ENCODE measurements around the gene TGFBI.

TGFBI gene

DNA sequence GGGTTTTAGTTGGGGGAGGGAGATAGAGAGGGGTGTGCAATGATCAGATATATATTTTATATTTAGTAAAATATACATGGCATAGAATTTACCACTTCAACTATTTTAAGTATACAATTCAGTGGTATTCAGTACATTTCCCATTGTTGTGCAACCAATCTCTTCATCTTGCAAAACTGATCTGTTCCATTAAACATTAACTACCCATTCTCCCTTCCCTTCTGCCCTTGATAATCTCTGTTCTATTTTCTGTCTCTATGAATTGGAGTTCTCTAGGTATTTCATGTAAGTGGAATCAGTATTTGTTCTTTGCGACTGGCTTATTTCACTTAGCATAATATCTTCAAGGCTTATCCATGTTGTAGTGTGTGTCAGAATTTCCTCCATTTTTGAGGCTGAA lies 38.6 kb downstream of the TGFBI start:
- no peak for DNase-seq

DNA sequence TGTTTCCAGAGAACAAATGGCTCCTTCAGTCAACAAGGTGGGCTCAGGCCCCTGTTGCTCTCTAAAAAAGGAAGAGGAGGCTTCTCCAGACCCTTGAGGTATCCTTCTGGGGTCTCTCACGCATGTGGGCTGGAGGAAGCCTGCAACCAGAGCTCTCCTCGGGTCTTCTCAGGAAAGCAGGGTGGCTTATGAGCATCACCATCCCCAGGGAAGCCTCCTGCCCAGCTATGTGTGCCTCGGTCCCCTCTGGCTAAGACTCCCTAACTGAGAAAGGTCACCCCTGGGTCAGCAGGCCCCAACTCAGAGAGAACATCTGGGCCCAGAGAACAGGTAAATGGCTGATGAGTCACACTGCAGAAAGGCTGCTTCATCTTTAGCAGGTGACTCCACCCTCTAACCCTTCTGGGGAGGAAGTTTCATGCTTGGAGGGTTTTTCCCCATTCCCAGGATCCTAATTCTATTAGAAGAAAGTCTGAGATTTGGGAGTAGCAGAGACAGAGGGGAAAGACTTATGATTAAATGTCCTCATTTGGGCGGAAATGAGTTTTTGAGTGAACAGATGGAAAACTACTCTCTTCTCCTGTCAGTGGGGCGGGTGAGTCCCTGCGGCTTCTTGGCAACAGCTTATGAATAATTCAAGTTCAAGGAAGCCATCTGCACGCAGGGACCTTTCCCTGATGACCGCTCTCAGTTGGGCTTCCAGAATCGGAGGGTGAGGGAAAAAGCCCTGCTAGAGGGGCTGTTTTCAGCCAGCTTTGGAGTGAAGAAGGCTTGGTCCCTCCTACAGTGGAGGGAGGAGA lies 41.9 kb downstream of the TGFBI start:
- peak; percentile 38 for DNase-seq

DNA sequence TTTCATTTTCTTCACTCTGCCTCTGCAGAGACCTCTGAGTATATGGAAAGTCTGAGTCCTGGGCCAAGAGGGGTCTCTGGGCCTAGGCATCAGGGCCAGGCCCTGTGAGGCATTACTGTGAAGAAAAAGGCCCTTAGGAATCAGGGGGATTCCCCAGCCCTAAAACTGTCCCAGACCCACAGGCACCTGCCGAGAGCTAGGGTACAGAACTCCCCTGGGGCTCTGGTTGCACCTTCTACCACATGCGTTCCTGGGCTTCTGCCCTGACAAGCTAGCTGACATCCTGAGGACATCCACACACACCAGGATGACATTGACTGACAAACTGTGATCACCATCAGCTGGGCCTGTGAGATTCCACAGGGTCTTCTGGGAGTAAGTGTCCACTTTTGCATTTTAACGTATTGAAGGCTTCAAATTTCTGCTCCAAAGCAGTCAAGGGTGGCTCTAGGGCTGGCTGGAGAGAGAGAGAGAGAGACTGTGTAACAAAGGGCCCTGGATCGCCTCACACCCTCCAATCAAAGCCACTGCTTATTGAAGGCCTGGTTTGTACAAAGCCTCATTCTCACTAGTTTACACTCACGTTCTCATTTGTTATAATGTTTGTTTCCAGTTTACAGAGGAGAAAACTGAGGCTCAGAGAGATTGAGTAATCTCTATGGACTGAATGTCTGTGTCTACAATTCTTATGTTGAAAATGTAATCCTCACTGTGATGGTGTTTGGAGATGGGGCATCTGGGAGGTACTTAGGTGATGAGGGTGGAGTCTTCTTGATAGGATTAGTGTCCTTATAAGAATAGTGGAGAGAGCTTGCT lies 45.1 kb downstream of the TGFBI start:
- DNase-seq, result no peak

DNA sequence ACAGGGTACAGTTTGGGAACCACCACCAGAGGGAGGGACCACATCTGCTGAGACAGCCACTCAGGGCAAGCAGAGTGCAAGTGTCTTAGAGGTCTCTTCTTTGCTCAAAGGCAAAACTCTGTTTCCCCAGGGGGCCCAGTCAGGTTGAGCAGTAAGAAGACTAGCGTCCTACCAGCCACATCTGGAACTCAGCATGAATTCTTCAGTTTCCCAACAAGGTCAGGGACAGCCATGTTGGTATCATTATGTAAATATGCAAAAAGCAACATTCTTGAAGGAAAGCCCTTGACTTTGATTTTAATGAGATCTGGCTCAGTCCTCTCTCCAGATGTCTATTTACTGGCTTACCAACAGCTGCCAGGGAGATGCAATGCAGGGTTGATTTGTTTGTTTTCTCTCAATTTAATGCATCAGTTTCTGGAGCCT lies 46.7 kb downstream of the TGFBI start:
- DNase-seq, result no peak

DNA sequence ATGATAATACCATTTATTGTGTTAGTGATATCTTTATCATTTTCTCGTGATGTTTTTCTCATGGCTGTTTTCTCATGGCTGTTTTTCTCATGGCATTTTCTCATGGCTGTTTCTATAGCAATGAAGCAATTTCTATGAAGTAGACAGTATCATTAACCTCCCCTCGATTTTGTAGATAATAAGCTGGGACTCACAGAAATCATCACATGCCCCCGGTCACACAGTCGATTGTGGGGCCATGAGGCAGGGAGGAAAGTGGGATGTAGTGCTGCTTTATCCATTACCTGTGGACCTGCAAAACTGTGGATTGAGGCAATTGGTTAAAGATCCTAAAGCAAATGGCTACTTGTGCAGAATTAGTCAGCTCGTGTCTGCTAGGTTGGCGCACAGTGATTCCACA lies 47.3 kb downstream of the TGFBI start:
- DNase-seq, result no peak

DNA sequence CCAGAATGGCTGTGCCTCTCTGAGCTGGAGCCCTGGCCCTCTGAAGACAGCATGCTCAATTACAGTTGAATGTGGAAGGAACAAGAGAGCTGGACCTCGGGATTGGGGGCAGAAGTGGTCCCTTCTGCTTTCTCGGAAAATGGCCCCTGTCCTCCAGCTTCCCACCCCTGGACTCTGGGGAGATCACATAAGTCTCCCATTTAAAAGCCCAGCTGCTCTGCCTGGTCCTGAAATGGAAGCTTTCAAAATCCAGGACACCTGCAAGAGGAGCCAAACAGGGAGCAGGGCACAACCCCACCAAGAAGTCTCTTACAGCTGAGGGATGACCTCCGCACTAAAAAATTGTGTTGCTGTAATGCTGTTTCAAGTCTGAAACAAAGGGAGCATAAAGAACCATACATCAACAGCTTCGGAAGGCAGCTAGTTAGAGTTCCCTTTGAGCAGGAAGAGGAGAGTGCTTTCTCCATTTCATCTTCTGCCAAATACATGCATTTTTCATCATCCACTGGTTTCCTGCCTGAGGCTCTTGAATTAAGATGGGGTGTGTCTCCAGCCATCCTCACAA lies 48.2 kb downstream of the TGFBI start:
- no peak for DNase-seq

- DNase-seq, result no peak
Observed at GRCh38 chr5:136079195-136079985, 50.6 kb downstream of the TGFBI start.

DNA sequence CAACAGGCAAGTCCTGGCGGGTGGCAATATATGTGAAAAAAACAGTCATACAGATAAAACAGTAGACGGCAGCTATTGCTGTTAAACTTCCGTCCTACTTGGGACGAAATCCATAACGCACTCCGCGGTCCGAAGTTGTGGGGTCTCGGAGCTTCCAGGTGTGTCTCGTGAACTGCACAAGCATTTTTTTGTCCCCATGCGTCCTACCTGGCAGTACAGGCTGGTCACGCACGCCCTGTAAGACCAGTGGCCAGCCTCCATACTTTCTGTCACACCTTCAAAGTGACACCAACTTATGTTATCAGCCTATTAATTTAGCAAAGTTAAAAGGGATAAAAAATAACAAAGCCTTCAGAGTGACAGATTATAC lies 51.3 kb downstream of the TGFBI start:
- DNase-seq, result no peak

DNA sequence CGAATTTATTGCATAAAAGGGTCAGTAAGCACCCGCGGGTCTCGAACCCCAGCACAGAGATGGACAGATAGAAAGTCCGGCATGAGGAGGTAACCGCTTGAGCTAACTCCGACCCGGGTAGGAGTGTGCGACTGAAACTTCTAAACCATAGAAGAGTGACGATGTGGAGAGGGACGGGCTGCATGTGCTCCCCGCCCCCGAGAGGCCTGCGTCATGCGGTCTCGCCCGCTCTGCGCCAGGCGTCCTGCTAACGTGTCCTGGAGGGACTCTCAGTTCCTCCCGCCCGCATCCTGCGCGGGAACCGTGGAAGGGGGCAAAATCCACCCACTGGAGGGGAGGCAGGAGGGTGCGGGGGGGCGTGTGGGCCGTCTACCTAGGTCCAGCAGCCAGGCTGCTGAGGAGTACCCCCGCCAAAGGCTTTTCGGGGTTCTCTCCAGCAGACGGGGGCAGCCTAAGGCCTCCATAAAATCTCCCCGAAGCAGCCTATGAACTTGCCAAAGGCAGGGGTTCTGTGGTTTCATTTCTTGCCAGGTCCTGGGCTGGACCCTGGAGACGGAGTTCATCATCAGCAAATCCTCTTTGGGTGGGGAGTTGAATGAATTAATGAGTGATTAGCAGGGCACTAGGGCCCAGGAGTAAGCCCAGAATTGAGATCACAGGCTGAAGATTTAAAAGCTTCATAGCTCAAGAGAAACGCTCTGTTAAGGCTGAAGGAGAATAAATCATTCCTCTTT lies 51.9 kb downstream of the TGFBI start:
- DNase-seq, result no peak

GRCh38 chr5:136081217-136081591 lies 52.4 kb downstream of the TGFBI start:
- no peak for DNase-seq

- DNase-seq, result no peak
Observed at GRCh38 chr5:136082390-136083193, 53.8 kb downstream of the TGFBI start.

- no peak for DNase-seq
Observed at GRCh38 chr5:136084698-136085097, 55.9 kb downstream of the TGFBI start.

GRCh38 chr5:136086783-136087566 lies 58.2 kb downstream of the TGFBI start:
- no peak for DNase-seq

GRCh38 chr5:136087961-136088871 lies 59.4 kb downstream of the TGFBI start:
- no peak for DNase-seq

- no peak for DNase-seq
Observed at GRCh38 chr5:136089791-136090190, 61.0 kb downstream of the TGFBI start.

- DNase-seq, result no peak
Observed at GRCh38 chr5:136090319-136090718, 61.5 kb downstream of the TGFBI start.

- no peak for DNase-seq
Observed at GRCh38 chr5:136094189-136094912, 65.6 kb downstream of the TGFBI start.

- no peak for DNase-seq
Observed at GRCh38 chr5:136094913-136095641, 66.3 kb downstream of the TGFBI start.

Measured in NCI-H2171 treated with DMSO at 0.1 percent for 48 hours (cell line).